PC-9 (cell line): ENCODE data around the gene SPIRE2.

ENCODE experiments used
- CTCF ChIP-seq: fragments of 200-600 bp; sonication (generic); conservative IDR thresholded peaks from 2 replicates; pipeline ENCODE4 v1.6.1; 2017; ENCODE audit warnings: mixed run types, antibody characterized with exemption, mild to moderate bottlenecking, moderate library complexity
- EZH2 ChIP-seq: fragments of 200-600 bp; sonication (generic); IDR thresholded peaks from 2 replicates; pipeline ENCODE4 v1.8.0; 2017; ENCODE audit warnings: antibody characterized with exemption, low read depth

GRCh38 chr16:89845417-89845816 is 17.1 kb downstream of the SPIRE2 start:
- TF ChIP-seq CTCF: no peak
- no peak for TF ChIP-seq EZH2
